ENCODE measurements around the gene AMPD2.

DNA sequence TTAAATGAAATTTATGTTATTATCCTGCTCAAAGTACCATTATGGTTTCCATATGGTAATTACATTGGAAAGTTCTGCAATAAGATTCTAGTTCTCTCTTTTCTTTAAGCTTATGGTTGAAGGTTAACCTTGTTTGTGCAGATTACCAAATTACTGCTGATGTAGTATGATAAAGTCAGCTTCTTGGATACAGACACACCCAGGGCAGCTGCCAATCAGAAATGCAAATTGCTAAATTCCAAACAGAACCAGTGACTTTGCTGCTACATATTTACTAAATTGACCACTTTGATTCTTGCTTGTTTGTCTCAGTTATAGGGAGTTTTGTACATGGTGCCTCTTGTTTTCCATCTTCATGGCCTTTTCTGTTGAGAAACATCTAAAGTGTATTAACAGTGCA is 26.7 kb upstream of the AMPD2 start:
- TF ChIP-seq, protein P1, sequence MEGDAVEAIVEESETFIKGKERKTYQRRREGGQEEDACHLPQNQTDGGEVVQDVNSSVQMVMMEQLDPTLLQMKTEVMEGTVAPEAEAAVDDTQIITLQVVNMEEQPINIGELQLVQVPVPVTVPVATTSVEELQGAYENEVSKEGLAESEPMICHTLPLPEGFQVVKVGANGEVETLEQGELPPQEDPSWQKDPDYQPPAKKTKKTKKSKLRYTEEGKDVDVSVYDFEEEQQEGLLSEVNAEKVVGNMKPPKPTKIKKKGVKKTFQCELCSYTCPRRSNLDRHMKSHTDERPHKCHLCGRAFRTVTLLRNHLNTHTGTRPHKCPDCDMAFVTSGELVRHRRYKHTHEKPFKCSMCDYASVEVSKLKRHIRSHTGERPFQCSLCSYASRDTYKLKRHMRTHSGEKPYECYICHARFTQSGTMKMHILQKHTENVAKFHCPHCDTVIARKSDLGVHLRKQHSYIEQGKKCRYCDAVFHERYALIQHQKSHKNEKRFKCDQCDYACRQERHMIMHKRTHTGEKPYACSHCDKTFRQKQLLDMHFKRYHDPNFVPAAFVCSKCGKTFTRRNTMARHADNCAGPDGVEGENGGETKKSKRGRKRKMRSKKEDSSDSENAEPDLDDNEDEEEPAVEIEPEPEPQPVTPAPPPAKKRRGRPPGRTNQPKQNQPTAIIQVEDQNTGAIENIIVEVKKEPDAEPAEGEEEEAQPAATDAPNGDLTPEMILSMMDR (IDR thresholded peaks at IDR 0.05), result no peak
- no peak for TF ChIP-seq EZH2phosphoT487 (IDR thresholded peaks at IDR 0.05)

Measured in neural progenitor cell (in vitro differentiated cells).